ENCODE results near the gene OR2J3. TPM values are rescaled to one million over a fixed set of nuclear protein-coding genes. Genes with fewer than 3 reads are reported as not detected.

The OR2J3 gene
- total RNA-seq, 1 experiment from 2014 or later, result not detected

DNA sequence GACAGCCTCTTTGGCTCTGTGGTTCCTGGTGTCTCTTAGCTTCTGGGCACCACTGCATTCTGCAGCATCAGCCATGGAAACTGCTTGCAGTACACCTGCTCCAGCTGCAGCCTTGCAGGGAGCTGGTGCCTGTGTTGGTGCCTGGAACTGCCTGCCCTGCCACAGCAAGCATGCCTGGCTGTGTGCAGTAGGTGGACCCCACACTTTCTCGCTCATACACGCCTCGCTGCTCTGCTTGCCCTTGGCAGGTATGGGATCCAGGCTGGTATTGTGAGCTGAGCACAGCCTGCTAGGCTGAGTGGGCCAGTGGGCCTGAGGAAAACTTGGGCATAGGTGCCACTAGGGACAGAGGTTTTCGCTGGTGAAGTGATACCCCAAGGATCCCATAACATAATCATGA lies 22.8 kb downstream of the OR2J3 start:
- H3K4me3 Mint-ChIP-seq (ENCODE audit: unreplicated experiment), result no peak overlapping the region
- peaks cover 6% of the 10 kb centered on the region for H3K27me3 Mint-ChIP-seq (ENCODE audit: insufficient read depth, unreplicated experiment)
- no peak for TF ChIP-seq CTCF (IDR thresholded peaks at IDR 0.05; ENCODE audit: insufficient read depth in 1 of 2, low read depth in 1 of 2, low read length in 1 of 2, severe bottlenecking in 1 of 2, unreplicated experiment in 1 of 2)
- no peak overlapping the region for H3K4me3 ChIP-seq (ENCODE audit: low read depth, low read length)
- no peak for DNase-seq
- intact Hi-C loops (cut with micrococcal nuclease; ENCODE audit: unreplicated experiment), result no loop called here
- H3K9me3 ChIP-seq, result no peaks in the 10 kb centered on the region
- H3K36me3 ChIP-seq (ENCODE audit: control insufficient read depth, insufficient read depth, low read length), result no peaks in the 10 kb centered on the region
- H3K27me3 ChIP-seq (replicated peaks; ENCODE audit: control insufficient read depth, insufficient read depth, low read length), result no peaks in the 10 kb centered on the region
- POLR2A ChIA-PET, result no interaction called here
- no peak overlapping the region for H3K27ac Mint-ChIP-seq (ENCODE audit: unreplicated experiment)
- H3K36me3 Mint-ChIP-seq (ENCODE audit: insufficient read depth, unreplicated experiment), result no peaks in the 10 kb centered on the region
- CTCF ChIA-PET, result no interaction called here
- H3K9me3 Mint-ChIP-seq (ENCODE audit: unreplicated experiment), result no peaks in the 10 kb centered on the region
- no peaks in the 10 kb centered on the region for H3K4me1 Mint-ChIP-seq (ENCODE audit: low read depth, unreplicated experiment)
- no TSS peak for BruUV-seq (replicated peaks)
- no peaks in the 10 kb centered on the region for H3K4me1 ChIP-seq

- Mint-ChIP-seq H3K4me1 (ENCODE audit: low read depth, unreplicated experiment) (no peaks in the 10 kb centered on the region), H3K36me3 (ENCODE audit: insufficient read depth, unreplicated experiment) (no peaks in the 10 kb centered on the region), H3K27ac (ENCODE audit: unreplicated experiment) (no peak overlapping the region), H3K27me3 (ENCODE audit: insufficient read depth, unreplicated experiment) (peaks cover 6% of the 10 kb centered on the region), H3K4me3 (ENCODE audit: unreplicated experiment) (no peak overlapping the region), H3K9me3 (ENCODE audit: unreplicated experiment) (no peaks in the 10 kb centered on the region)
- intact Hi-C loops (cut with micrococcal nuclease; ENCODE audit: unreplicated experiment), result no loop called here
- BruUV-seq (replicated peaks), result no TSS peak
- Histone ChIP-seq H3K4me1 (no peaks in the 10 kb centered on the region), H3K27me3 (replicated peaks; ENCODE audit: control insufficient read depth, insufficient read depth, low read length) (no peaks in the 10 kb centered on the region), H3K36me3 (ENCODE audit: control insufficient read depth, insufficient read depth, low read length) (no peaks in the 10 kb centered on the region), H3K4me3 (ENCODE audit: low read depth, low read length) (no peak overlapping the region), H3K9me3 (no peaks in the 10 kb centered on the region)
- no peak for TF ChIP-seq CTCF (IDR thresholded peaks at IDR 0.05; ENCODE audit: insufficient read depth in 1 of 2, low read depth in 1 of 2, low read length in 1 of 2, severe bottlenecking in 1 of 2, unreplicated experiment in 1 of 2)
- CTCF ChIA-PET, result no interaction called here
- POLR2A ChIA-PET, result no interaction called here
- no peak for DNase-seq
These were observed 23.8 kb downstream of the OR2J3 start for GRCh38 chr6:29131691-29132090.

- CTCF ChIA-PET, result no interaction called here
- H3K36me3 Mint-ChIP-seq (ENCODE audit: insufficient read depth, unreplicated experiment), result no peaks in the 10 kb centered on the region
- H3K9me3 Mint-ChIP-seq (ENCODE audit: unreplicated experiment), result no peaks in the 10 kb centered on the region
- DNase-seq, result no peak
- Histone ChIP-seq H3K9me3 (no peaks in the 10 kb centered on the region), H3K27me3 (replicated peaks; ENCODE audit: control insufficient read depth, insufficient read depth, low read length) (no peaks in the 10 kb centered on the region), H3K4me1 (peaks cover 13% of the 10 kb centered on the region), H3K4me3 (ENCODE audit: low read depth, low read length) (no peak overlapping the region), H3K36me3 (ENCODE audit: control insufficient read depth, insufficient read depth, low read length) (no peaks in the 10 kb centered on the region)
- H3K4me1 Mint-ChIP-seq (ENCODE audit: low read depth, unreplicated experiment), result peaks cover 6% of the 10 kb centered on the region
- H3K4me3 Mint-ChIP-seq (ENCODE audit: unreplicated experiment), result no peak overlapping the region
- H3K27ac Mint-ChIP-seq (ENCODE audit: unreplicated experiment), result no peak overlapping the region
- POLR2A ChIA-PET, result no interaction called here
- intact Hi-C loops (cut with micrococcal nuclease; ENCODE audit: unreplicated experiment), result no loop called here
- TF ChIP-seq CTCF (IDR thresholded peaks at IDR 0.05; ENCODE audit: insufficient read depth in 1 of 2, low read depth in 1 of 2, low read length in 1 of 2, severe bottlenecking in 1 of 2, unreplicated experiment in 1 of 2), result no peak
- no TSS peak for BruUV-seq (replicated peaks)
- H3K27me3 Mint-ChIP-seq (ENCODE audit: insufficient read depth, unreplicated experiment), result no peaks in the 10 kb centered on the region
These were observed 29.9 kb downstream of the OR2J3 start for GRCh38 chr6:29137724-29138123.
